ENCODE results near the gene COPA.

COPA gene

DNA sequence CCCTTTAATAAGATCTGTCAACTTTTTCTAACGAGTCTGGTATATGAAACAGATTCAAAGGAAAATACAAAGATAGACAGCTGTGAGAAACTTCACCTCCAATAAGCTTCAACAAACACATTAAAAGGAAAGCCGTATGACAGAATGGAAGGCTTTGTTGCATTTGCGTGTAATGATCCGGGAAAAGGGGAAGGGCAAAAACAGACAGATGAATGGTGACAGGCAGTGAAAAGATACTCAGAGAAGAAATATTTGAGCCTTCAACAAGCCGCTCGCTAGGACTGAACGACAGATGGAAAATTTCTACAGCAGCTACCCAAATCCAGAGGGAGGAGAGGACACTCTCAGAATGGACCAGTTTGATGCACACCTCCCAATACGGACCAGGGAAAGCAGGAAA, 14.9 kb downstream of the COPA start:
- no peak for DNase-seq (ENCODE audit: low read depth)
- TF ChIP-seq, protein P1, sequence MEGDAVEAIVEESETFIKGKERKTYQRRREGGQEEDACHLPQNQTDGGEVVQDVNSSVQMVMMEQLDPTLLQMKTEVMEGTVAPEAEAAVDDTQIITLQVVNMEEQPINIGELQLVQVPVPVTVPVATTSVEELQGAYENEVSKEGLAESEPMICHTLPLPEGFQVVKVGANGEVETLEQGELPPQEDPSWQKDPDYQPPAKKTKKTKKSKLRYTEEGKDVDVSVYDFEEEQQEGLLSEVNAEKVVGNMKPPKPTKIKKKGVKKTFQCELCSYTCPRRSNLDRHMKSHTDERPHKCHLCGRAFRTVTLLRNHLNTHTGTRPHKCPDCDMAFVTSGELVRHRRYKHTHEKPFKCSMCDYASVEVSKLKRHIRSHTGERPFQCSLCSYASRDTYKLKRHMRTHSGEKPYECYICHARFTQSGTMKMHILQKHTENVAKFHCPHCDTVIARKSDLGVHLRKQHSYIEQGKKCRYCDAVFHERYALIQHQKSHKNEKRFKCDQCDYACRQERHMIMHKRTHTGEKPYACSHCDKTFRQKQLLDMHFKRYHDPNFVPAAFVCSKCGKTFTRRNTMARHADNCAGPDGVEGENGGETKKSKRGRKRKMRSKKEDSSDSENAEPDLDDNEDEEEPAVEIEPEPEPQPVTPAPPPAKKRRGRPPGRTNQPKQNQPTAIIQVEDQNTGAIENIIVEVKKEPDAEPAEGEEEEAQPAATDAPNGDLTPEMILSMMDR (conservative IDR thresholded peaks at IDR 0.05; ENCODE audit: low read depth, low read length) = no peak
- H3K4me3 ChIP-seq (ENCODE audit: low read length) = no peak overlapping the region

DNA sequence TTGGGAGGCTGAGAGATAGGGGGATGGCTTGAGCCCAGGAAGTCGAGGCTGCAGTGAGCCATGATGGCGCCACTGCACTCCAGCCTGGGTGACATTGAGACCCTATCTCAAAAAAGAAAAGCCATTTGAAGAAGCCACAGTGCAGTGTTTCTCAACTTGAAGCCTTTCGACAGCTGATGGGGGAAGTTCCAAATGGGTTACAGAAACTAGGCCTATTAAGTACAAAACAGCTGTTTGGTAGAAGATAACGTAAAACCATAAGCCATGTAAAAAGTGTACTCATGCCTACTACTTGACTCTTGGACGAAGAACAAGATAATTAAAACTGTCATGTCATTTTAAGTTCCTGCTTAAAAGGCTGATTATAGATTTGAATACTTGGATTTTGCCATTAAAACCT, 16.6 kb downstream of the COPA start:
- DNase-seq (ENCODE audit: low read depth) = no peak
- no peak overlapping the region for H3K4me3 ChIP-seq (ENCODE audit: low read length)
- TF ChIP-seq, protein P1 (conservative IDR thresholded peaks at IDR 0.05; ENCODE audit: low read depth, low read length) = no peak

DNA sequence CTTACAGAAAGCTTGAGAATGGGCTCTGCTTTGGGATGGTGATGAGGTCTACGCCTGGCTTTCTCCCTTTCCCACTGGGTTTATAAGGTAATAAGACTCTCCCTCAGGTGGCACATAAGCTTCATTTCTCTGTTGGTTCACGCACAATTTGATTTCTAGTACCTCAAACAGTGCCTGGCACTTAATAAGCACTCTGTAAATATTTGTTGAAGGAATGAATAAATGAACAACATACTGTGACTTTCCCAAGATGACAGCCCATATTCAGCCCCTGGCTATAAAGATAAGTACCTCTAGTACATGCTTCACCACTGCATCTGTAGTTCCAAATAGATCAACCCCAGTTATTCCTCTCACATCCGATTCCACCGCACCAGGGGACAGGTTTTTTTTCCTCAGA, 17.8 kb downstream of the COPA start:
- H3K4me3 ChIP-seq (ENCODE audit: low read length) = no peak overlapping the region
- DNase-seq (ENCODE audit: low read depth) = no peak
- TF ChIP-seq, protein P1 (conservative IDR thresholded peaks at IDR 0.05; ENCODE audit: low read depth, low read length) = no peak

DNA sequence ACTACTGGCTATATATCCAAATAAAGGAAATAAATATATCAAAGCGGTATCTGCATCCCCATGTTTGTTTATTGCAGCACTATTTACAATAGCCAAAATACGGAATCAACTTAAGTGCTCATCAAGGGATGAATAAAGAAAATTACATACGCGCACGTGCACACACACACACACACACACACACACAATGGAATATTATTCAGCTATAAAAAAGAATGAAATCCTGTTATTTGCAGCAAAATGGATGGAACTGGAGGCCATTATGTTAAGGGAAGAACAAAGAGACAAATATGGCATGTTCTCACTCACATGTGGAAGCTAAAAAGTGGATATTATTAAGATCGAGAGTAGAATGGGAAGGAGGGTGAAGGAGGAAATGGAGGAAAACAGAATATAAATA, 20.2 kb downstream of the COPA start:
- TF ChIP-seq, protein P1 (conservative IDR thresholded peaks at IDR 0.05; ENCODE audit: low read depth, low read length) = no peak
- no peak overlapping the region for H3K4me3 ChIP-seq (ENCODE audit: low read length)
- DNase-seq (ENCODE audit: low read depth) = no peak

DNA sequence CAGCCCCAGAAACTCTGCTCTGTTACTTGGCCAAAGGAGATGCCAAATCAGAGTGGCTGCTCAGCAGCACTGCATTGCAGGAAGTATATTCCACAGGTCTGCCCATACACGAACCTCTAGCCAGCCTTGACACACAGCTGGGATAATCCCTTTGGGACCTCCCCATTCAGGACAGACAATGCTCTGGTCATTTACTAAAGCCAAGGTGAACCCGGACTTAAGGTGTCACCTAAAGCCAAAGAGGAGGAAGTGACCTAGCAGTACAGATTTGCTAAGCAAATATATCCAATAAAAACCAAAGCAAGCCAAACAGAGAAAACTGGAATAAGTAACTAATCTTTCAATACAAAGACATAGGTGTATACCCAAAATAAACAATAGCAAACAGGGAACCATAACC, 27.7 kb downstream of the COPA start:
- no peak for DNase-seq (ENCODE audit: low read depth)
- TF ChIP-seq, protein P1 (conservative IDR thresholded peaks at IDR 0.05; ENCODE audit: low read depth, low read length) = no peak
- H3K4me3 ChIP-seq (ENCODE audit: low read length) = no peak overlapping the region

DNA sequence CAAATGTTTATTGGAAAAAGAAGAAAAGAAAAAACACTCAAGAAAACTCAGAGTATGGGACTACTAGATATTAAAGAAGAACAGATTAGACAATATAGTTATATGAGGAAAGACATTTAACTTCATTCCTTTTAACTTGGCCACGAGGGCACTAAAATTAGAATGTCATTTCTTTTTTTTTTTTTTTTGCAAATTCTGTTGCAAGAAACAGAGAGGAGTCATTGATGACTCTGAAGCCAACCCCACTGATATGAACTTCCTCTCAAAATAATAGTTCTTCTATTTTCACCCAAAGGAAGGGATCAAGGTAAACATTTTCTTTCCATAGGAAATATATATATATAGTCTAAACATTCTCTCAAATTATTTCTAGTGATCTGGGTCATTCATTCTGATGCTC, 33.5 kb downstream of the COPA start:
- TF ChIP-seq, protein P1 (conservative IDR thresholded peaks at IDR 0.05; ENCODE audit: low read depth, low read length) = no peak
- H3K4me3 ChIP-seq (ENCODE audit: low read length) = no peak overlapping the region
- DNase-seq (ENCODE audit: low read depth) = no peak

DNA sequence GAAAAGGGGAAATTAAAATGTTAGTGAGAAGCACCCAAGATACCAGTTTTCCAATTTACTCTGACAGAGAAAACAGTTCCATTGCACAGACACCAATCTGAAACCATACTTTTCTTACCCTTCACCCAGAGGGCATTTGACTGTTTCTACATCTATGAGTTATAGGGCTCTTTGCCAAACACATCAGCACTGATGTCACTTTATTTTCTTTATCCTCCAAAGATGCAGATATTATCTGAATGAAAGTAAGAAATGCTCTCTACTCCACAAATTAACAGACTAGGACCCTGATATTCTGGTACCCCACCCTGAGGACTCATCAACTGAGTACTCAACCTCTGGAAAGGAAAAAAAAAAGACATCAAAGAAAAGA, 33.9 kb downstream of the COPA start:
- no peak overlapping the region for H3K4me3 ChIP-seq (ENCODE audit: low read length)
- no peak for DNase-seq (ENCODE audit: low read depth)
- TF ChIP-seq, protein P1 (conservative IDR thresholded peaks at IDR 0.05; ENCODE audit: low read depth, low read length) = no peak

Data from retinal pigment epithelial cell (primary cell).